ENCODE measurements around the gene VWA7.

The VWA7 gene

DNA sequence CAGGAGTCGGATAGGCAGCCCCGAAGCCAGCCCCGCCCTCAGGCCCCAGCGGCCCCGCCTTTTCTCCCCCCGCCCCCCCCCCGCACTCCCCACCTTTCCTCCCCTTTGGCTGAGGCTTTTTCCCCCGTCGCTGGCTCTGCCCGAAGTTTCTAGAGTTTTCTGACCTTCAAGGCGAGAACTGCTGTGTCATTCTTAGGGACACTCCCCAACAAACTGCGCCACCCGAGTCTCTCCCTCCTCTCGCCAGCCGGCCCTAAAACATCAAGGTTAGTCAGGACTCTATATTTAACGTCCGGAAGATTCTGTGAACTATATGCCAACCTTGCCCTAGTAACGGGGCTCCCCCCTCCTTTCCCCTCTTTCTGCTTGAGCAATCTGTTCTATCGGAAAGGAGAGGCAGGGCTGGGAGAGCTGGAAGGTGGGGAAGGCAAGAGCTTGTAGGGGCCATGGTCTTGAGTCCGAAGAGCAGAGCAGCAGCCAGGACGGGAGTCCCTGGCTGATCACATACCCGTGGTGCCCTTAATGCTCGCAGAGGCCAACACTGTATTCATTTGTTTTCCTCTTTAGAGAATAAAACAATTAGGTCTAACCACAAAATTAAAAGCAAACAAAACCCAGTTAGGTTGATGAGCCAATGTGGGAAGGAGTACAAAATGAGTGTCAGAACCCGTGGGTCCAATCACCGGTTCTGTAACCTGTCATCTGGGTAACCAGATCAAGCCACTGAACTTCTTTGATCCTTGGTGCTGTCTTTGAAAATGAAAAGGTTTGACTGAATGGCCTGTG is 45.1 kb upstream of the VWA7 start (continued):
- TF ChIP-seq PRDM10 (tag by site-specific recombination; IDR thresholded peaks at IDR 0.05) = no peak
- no peak for TF ChIP-seq SCRT1 (tag by site-specific recombination; IDR thresholded peaks at IDR 0.05; ENCODE audit: borderline replicate concordance)
- TF ChIP-seq, protein P1, sequence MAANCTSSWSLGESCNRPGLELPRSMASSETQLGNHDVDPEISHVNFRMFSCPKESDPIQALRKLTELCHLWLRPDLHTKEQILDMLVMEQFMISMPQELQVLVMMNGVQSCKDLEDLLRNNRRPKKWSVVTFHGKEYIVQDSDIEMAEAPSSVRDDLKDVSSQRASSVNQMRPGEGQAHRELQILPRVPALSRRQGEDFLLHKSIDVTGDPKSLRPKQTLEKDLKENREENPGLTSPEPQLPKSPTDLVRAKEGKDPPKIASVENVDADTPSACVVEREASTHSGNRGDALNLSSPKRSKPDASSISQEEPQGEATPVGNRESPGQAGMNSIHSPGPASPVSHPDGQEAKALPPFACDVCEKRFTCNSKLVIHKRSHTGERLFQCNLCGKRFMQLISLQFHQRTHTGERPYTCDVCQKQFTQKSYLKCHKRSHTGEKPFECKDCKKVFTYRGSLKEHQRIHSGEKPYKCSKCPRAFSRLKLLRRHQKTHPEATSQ (tag by site-specific recombination; IDR thresholded peaks at IDR 0.05) = no peak
- TF ChIP-seq ZNF324 (tag by site-specific recombination; IDR thresholded peaks at IDR 0.05) = no peak
- TF ChIP-seq, protein P2, sequence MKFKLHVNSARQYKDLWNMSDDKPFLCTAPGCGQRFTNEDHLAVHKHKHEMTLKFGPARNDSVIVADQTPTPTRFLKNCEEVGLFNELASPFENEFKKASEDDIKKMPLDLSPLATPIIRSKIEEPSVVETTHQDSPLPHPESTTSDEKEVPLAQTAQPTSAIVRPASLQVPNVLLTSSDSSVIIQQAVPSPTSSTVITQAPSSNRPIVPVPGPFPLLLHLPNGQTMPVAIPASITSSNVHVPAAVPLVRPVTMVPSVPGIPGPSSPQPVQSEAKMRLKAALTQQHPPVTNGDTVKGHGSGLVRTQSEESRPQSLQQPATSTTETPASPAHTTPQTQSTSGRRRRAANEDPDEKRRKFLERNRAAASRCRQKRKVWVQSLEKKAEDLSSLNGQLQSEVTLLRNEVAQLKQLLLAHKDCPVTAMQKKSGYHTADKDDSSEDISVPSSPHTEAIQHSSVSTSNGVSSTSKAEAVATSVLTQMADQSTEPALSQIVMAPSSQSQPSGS (tag by site-specific recombination; IDR thresholded peaks at IDR 0.05; ENCODE audit: low read depth) = no peak
- peak; percentile 65 for TF ChIP-seq ZNF398 (tag by site-specific recombination; IDR thresholded peaks at IDR 0.05)
- TF ChIP-seq, protein P3, sequence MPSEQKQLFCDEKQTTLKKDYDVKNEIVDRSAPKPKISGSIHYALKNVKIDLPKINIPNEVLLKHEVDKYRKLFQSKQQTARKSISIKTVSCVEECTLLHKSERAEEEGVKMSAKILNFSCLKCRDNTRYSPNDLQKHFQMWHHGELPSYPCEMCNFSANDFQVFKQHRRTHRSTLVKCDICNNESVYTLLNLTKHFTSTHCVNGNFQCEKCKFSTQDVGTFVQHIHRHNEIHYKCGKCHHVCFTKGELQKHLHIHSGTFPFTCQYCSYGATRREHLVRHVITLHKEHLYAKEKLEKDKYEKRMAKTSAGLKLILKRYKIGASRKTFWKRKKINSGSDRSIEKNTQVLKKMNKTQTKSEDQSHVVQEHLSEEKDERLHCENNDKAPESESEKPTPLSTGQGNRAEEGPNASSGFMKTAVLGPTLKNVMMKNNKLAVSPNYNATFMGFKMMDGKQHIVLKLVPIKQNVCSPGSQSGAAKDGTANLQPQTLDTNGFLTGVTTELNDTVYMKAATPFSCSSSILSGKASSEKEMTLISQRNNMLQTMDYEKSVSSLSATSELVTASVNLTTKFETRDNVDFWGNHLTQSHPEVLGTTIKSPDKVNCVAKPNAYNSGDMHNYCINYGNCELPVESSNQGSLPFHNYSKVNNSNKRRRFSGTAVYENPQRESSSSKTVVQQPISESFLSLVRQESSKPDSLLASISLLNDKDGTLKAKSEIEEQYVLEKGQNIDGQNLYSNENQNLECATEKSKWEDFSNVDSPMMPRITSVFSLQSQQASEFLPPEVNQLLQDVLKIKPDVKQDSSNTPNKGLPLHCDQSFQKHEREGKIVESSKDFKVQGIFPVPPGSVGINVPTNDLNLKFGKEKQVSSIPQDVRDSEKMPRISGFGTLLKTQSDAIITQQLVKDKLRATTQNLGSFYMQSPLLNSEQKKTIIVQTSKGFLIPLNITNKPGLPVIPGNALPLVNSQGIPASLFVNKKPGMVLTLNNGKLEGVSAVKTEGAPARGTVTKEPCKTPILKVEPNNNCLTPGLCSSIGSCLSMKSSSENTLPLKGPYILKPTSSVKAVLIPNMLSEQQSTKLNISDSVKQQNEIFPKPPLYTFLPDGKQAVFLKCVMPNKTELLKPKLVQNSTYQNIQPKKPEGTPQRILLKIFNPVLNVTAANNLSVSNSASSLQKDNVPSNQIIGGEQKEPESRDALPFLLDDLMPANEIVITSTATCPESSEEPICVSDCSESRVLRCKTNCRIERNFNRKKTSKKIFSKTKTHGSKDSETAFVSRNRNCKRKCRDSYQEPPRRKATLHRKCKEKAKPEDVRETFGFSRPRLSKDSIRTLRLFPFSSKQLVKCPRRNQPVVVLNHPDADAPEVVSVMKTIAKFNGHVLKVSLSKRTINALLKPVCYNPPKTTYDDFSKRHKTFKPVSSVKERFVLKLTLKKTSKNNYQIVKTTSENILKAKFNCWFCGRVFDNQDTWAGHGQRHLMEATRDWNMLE (tag by site-specific recombination; conservative IDR thresholded peaks at IDR 0.05; ENCODE audit: low read depth) = no peak
- TF ChIP-seq ZNF629 (tag by site-specific recombination; IDR thresholded peaks at IDR 0.05) = no peak
- TF ChIP-seq, protein P4, sequence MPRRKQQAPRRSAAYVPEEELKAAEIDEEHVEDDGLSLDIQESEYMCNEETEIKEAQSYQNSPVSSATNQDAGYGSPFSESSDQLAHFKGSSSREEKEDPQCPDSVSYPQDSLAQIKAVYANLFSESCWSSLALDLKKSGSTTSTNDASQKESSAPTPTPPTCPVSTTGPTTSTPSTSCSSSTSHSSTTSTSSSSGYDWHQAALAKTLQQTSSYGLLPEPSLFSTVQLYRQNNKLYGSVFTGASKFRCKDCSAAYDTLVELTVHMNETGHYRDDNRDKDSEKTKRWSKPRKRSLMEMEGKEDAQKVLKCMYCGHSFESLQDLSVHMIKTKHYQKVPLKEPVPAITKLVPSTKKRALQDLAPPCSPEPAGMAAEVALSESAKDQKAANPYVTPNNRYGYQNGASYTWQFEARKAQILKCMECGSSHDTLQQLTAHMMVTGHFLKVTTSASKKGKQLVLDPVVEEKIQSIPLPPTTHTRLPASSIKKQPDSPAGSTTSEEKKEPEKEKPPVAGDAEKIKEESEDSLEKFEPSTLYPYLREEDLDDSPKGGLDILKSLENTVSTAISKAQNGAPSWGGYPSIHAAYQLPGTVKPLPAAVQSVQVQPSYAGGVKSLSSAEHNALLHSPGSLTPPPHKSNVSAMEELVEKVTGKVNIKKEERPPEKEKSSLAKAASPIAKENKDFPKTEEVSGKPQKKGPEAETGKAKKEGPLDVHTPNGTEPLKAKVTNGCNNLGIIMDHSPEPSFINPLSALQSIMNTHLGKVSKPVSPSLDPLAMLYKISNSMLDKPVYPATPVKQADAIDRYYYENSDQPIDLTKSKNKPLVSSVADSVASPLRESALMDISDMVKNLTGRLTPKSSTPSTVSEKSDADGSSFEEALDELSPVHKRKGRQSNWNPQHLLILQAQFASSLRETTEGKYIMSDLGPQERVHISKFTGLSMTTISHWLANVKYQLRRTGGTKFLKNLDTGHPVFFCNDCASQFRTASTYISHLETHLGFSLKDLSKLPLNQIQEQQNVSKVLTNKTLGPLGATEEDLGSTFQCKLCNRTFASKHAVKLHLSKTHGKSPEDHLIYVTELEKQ (tag by site-specific recombination; IDR thresholded peaks at IDR 0.05; ENCODE audit: borderline replicate concordance) = no peak
- TF ChIP-seq ZNF677 (tag by site-specific recombination; IDR thresholded peaks at IDR 0.05) = no peak
- no peak for TF ChIP-seq ZNF16 (tag by site-specific recombination; IDR thresholded peaks at IDR 0.05; ENCODE audit: low read depth)
- no peak for TF ChIP-seq ZBTB17 (tag by site-specific recombination; IDR thresholded peaks at IDR 0.05)
